Naive thymus-derived CD8-positive, alpha-beta T cell (primary cell): ENCODE data around the gene PKNOX1. TPM values are rescaled to one million over a fixed set of nuclear protein-coding genes. Genes with fewer than 3 reads are reported as not detected.
"Not testable (repeated sequence)": the region's sequence is repeated elsewhere in the genome, so short reads cannot be mapped to it uniquely, and the experiment has no call there.

Source experiments
- ATAC-seq, 2 donors: fragments of 150-1000 bp; cut with Tn5 transposase in 1 of 2; sonication (Bioruptor Pico), chemical (Tn5 transposase) in 1 of 2; 1 replicate in 1 of 2; 2 replicates in 1 of 2; pipeline ENCODE4 v1.10.0; 2021; ENCODE audit warnings: mild to moderate bottlenecking in 2 of 2, moderate library complexity in 2 of 2
- POLR2A ChIA-PET: fragments of 350-600 bp; sonication (Branson Sonifier 250); formaldehyde crosslinking; loops from one replicate; lab custom pipeline; 2021; ENCODE audit warnings: antibody characterized with exemption; lab: Charles Lee
- DNase-seq, 10 donors: peaks; one replicate each; pipeline versions ENCODE4 v3.0.0 to v3.0.0-alpha.2; 2020 to 2022
- H3K27ac Mint-ChIP-seq, 10 donors: one replicate each; pipeline ENCODE4 v1.8.0; 2020 to 2022; ENCODE audit warnings: mild to moderate bottlenecking in 10 of 10, mixed read lengths in 10 of 10, moderate library complexity in 4 of 10, inconsistent platforms in 1 of 10
- H3K27me3 Mint-ChIP-seq, 5 donors: one replicate each; pipeline ENCODE4 v1.8.0; 2021 to 2022; ENCODE audit warnings: mixed read lengths in 5 of 5
- H3K36me3 Mint-ChIP-seq, 3 donors: one replicate each; pipeline ENCODE4 v1.8.0; 2020 to 2022; ENCODE audit warnings: mixed read lengths in 3 of 3, mild to moderate bottlenecking in 2 of 3, inconsistent platforms in 1 of 3
- H3K4me1 Mint-ChIP-seq, 4 donors: one replicate each; pipeline ENCODE4 v1.8.0; 2021 to 2022; ENCODE audit warnings: mixed read lengths in 4 of 4
- H3K4me3 Mint-ChIP-seq, 10 donors: one replicate each; pipeline ENCODE4 v1.8.0; 2020 to 2022; ENCODE audit warnings: mild to moderate bottlenecking in 10 of 10, mixed read lengths in 10 of 10, moderate library complexity in 6 of 10, inconsistent platforms in 1 of 10
- H3K9me3 Mint-ChIP-seq, 9 donors: one replicate each; pipeline ENCODE4 v1.8.0; 2020 to 2022; ENCODE audit warnings: mixed read lengths in 9 of 9, mild to moderate bottlenecking in 3 of 9, inconsistent platforms in 1 of 9, moderate library complexity in 1 of 9
- polyA plus RNA-seq, 3 donors: library from polyadenylated mRNA; unstranded; fragments of 300-500 nt; fragmentation: Illumina TruSeq; gene quantifications; one replicate each; pipeline ENCODE4 v1.2.3, GENCODE V29; 2021
- total RNA-seq, 8 experiments: library from RNA in 2 of 8; stranded (reverse) in 2 of 8; gene quantifications; one replicate each; pipeline ENCODE4 v1.2.3 and lab custom pipeline; 2021 to 2026

The PKNOX1 gene
- total and polyA plus RNA-seq, 5 experiments from 2014 or later = 16.2 to 20.8 (median 18.6) TPM

DNA sequence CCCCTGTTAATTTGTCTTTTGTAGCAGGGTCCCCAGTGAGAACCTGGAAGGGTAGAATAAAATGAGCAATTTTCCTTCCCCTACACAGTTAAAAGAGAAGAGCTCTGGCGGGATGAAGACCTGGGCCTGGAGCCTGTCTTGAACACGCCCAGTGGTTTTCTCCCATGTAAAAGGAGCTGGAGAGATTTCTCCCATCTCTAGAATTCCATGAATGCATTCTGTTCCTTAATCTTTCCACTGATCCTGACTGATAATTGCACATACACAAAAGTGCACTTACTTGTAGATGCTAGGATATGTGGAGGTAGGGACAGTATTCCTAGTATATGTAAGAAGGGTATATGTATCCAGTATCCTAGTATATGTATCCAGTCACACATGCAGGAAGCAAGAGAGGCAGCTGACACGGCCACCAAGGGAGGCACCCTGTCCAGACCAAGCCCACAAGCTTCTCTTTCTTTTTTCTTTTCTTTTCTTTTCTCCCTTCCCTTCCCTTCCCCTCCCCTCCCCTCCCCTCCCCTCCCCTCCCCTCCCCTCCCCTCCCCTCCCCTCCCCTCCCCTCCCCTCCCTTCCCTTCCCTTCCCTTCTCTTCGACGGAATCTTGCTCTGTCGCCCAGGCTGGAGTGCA lies 11.9 kb upstream of the PKNOX1 start:
- no peaks in the 10 kb centered on the region for H3K27me3 Mint-ChIP-seq
- no peak for DNase-seq
- no peak overlapping the region for H3K4me3 Mint-ChIP-seq
- H3K27ac Mint-ChIP-seq = no peak overlapping the region
- H3K9me3 Mint-ChIP-seq = no peaks in the 10 kb centered on the region
- peaks cover 0 to 4% (median 0%) of the 10 kb centered on the region in 4 donors for H3K4me1 Mint-ChIP-seq
- ATAC-seq = no peak
- POLR2A ChIA-PET = no interaction called here
- no peaks in the 10 kb centered on the region for H3K36me3 Mint-ChIP-seq

- Mint-ChIP-seq H3K4me3 (no peak overlapping the region), H3K4me1 (peaks cover 0 to under 1% (median 0%) of the 10 kb centered on the region in 4 donors), H3K9me3 (no peaks in the 10 kb centered on the region), H3K27ac (no peak overlapping the region), H3K27me3 (no peaks in the 10 kb centered on the region), H3K36me3 (no peaks in the 10 kb centered on the region)
- POLR2A ChIA-PET = no interaction called here
- ATAC-seq (no peak), DNase-seq (no peak)
These were observed 10.3 kb upstream of the PKNOX1 start for GRCh38 chr21:42964086-42964485.

- POLR2A ChIA-PET = interaction anchor here (0.6 kb wide), 1 partner anchor 1309 kb away, joined by 3 read pairs; no protein-coding TSS in a partner anchor
- Mint-ChIP-seq H3K9me3 (no peaks in the 10 kb centered on the region), H3K4me3 (no peak overlapping the region), H3K27ac (no peak overlapping the region), H3K27me3 (no peaks in the 10 kb centered on the region), H3K36me3 (no peaks in the 10 kb centered on the region), H3K4me1 (no peaks in the 10 kb centered on the region)
- DNase-seq (no peak), ATAC-seq (no peak)
These were observed 9.7 kb upstream of the PKNOX1 start for GRCh38 chr21:42964546-42965210.

DNA sequence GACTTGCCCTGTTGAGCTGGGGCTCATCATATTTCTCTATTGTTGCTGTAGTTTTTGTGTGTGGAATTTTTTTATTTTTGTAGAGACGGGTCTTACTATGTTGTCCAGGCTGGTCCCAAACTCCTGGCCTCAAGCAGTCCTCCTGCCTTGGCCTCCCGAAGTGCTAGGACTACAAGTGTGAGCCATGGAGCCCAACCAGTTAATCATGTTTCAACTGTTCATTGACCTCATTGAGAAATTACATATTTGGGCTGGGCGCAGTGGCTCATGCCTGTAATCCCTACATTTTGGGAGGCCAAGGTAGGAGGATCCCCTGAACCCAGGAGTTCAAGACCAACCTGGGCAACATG lies 9.2 kb upstream of the PKNOX1 start:
- ATAC-seq = no peak
- no peaks in the 10 kb centered on the region for H3K9me3 Mint-ChIP-seq

GRCh38 chr21:42967616-42968015 lies 6.7 kb upstream of the PKNOX1 start:
- H3K27ac Mint-ChIP-seq, DNase-seq, ATAC-seq, H3K36me3 Mint-ChIP-seq, H3K9me3 Mint-ChIP-seq, H3K4me3 Mint-ChIP-seq, POLR2A ChIA-PET, H3K27me3 Mint-ChIP-seq, H3K4me1 Mint-ChIP-seq: not testable (repeated sequence)

More for the DNA sequence above, 9.2 kb upstream of the PKNOX1 start:
- POLR2A ChIA-PET = interaction anchor here (0.6 kb wide), 1 partner anchor 1308 kb away, joined by 3 read pairs; no protein-coding TSS in a partner anchor
- Mint-ChIP-seq H3K4me3 (no peak overlapping the region), H3K36me3 (no peaks in the 10 kb centered on the region), H3K4me1 (no peaks in the 10 kb centered on the region), H3K27ac (no peak overlapping the region), H3K27me3 (no peaks in the 10 kb centered on the region)
- DNase-seq = no peak

DNA sequence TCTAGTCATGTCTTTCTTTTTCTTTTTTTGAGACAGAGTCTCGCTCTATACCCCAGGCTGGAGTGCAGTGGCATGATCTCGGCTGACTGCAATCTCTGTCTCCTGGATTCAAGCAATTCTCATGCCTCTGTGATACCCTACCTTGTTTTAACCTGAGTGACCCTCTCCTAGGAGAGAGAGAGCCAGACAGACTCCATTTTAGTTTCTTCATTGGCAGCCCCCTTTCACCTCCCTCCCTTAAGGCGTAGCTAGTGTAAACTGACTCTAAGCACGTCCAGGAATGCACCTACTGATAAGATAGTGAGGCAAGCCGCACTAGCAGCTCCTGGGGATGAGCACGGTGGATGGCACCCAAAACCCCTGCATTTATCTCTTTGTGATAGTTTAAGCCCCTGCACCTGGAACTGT lies 5.2 kb upstream of the PKNOX1 start:
- ATAC-seq (no peak), DNase-seq (no peak)
- H3K36me3 Mint-ChIP-seq = no peaks in the 10 kb centered on the region
- no peak overlapping the region for H3K27ac Mint-ChIP-seq
- H3K4me1 Mint-ChIP-seq = peaks cover 0 to 9% (median 8%) of the 10 kb centered on the region in 4 donors
- no peaks in the 10 kb centered on the region for H3K9me3 Mint-ChIP-seq
- no peaks in the 10 kb centered on the region for H3K27me3 Mint-ChIP-seq
- H3K4me3 Mint-ChIP-seq = no peak overlapping the region
- POLR2A ChIA-PET = no interaction called here

DNA sequence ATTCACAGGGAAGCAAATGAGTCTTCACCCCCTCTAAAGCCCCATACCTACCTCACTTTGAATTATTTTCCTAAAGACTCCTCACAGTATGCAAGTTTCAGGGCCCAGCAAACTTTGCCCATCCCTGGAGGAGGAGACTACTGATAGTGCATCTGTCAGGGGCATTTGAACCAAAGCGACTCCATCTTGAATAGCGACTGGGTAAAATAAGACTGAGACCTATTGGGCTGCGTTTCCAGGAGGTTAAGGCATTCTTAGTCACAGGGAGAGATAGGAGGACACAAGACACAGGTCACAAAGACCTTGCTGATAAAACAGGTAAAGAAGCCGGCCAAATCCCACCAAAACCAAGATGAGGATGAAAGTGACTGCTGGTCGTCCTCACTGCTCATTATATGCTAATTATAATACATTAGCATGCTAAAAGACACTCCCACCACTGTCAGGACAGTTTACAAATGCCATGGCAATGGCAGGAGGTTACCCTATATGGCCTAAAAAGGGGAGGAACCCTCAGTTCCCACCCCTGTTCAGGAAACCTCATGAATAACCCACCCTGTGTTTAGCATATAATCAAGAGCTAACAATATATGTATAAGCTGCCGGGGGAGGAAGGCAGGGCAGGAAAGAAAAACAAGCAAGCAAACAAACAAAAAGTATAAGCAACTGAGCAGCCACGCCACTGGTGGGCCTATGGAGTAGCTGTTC lies 3.3 kb upstream of the PKNOX1 start:
- POLR2A ChIA-PET = no interaction called here

GRCh38 chr21:42971897-42972275 lies 2.5 kb upstream of the PKNOX1 start:
- peak overlapping the region in 2 of 10 donors; percentile 5 to 8 for H3K27ac Mint-ChIP-seq
- H3K9me3 Mint-ChIP-seq = no peaks in the 10 kb centered on the region
- POLR2A ChIA-PET = no interaction called here
- ATAC-seq = no peak
- peaks cover 2 to 22% (median 20%) of the 10 kb centered on the region in 4 donors for H3K4me1 Mint-ChIP-seq
- no peak for DNase-seq
- H3K4me3 Mint-ChIP-seq = no peak overlapping the region
- H3K36me3 Mint-ChIP-seq = peaks cover 0 to 1% (median 0%) of the 10 kb centered on the region in 3 donors
- no peaks in the 10 kb centered on the region for H3K27me3 Mint-ChIP-seq

More for the DNA sequence above, 3.3 kb upstream of the PKNOX1 start:
- peaks cover 0 to 14% (median 13%) of the 10 kb centered on the region in 4 donors for H3K4me1 Mint-ChIP-seq
- ATAC-seq = no peak
- peak overlapping the region in 4 of 10 donors; percentile 8 to 60 (median 20) for H3K27ac Mint-ChIP-seq
- H3K36me3 Mint-ChIP-seq = no peaks in the 10 kb centered on the region
- peak overlapping the region in 1 of 10 donors; percentile 45 for H3K4me3 Mint-ChIP-seq
- no peaks in the 10 kb centered on the region for H3K27me3 Mint-ChIP-seq
- DNase-seq = no peak
- no peaks in the 10 kb centered on the region for H3K9me3 Mint-ChIP-seq

DNA sequence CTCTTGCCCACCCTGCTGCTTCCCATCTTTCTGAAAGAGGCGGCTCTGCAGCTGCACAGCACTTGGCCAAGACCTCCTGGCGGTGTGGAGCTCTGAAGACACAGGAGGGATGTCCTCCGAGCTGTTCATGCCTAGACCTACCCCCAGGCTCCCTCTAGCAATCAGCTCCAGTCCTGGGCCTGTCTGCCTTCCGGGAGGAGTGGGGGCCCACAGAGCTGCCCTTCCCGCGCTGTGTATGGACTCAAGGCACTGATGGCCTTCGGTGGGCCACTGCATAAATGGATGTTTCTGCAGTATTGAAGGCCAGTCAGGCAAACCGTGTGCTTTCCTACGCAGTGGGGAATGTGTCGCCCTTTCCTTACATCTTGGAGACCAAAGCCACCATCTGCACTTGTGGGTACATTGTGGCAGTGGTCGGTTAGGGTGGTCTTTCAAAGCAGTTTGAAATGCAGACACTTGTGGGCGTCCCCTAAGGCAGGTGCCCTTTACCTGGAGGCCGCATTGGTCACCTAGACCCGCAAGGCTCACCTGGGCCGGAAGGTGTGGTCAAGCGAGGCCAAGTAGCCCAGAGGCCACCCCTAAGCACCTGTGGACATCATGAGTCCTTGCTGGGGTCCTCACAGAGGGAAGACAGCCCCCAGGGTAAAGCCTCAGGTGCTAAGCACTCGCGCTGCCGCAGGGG lies 912 bp upstream of the PKNOX1 start:
- Mint-ChIP-seq H3K27me3 (no peaks in the 10 kb centered on the region), H3K36me3 (peaks cover 0 to 3% (median 0%) of the 10 kb centered on the region in 3 donors), H3K4me3 (peak overlapping the region; percentile 72 to 88 (median 82)), H3K27ac (peak overlapping the region; percentile 81 to 96 (median 91)), H3K9me3 (no peaks in the 10 kb centered on the region), H3K4me1 (peaks cover 5 to 30% (median 29%) of the 10 kb centered on the region in 4 donors)
- ATAC-seq (no peak), DNase-seq (peak in 1 of 10 donors; percentile 3)
- POLR2A ChIA-PET = interaction anchor here (0.7 to 1.3 kb wide), 6 partner anchors 66 to 1366 kb away, joined by 3 to 14 read pairs (median 3); partner anchors contain the start of genes CFAP410, HSF2BP, NDUFV3 and RRP1B

- Mint-ChIP-seq H3K4me1 (peaks cover 9 to 38% (median 33%) of the 10 kb centered on the region in 4 donors), H3K27me3 (no peaks in the 10 kb centered on the region), H3K4me3 (peak overlapping the region; percentile 78 to 93 (median 88)), H3K36me3 (peaks cover 0 to 5% (median 3%) of the 10 kb centered on the region in 3 donors), H3K27ac (peak overlapping the region; percentile 84 to 97 (median 92)), H3K9me3 (no peaks in the 10 kb centered on the region)
- ATAC-seq (peak; percentile 15 to 17), DNase-seq (peak in 9 of 10 donors; percentile 14 to 75 (median 49))
- POLR2A ChIA-PET = interaction anchor here (1.1 to 1.3 kb wide), 3 partner anchors 81 to 1364 kb away, joined by 3 to 14 read pairs (median 3); partner anchors contain the start of genes CFAP410 and NDUFV3
These were observed 764 bp downstream of the PKNOX1 start for GRCh38 chr21:42974832-42975820.

GRCh38 chr21:42975886-42976608 lies 1.7 kb downstream of the PKNOX1 start:
- peak overlapping the region; percentile 78 to 93 (median 88) for H3K4me3 Mint-ChIP-seq
- H3K27me3 Mint-ChIP-seq = no peaks in the 10 kb centered on the region
- peaks cover 12 to 44% (median 39%) of the 10 kb centered on the region in 4 donors for H3K4me1 Mint-ChIP-seq
- DNase-seq (peak in 2 of 10 donors; percentile 4 to 5), ATAC-seq (no peak)
- H3K9me3 Mint-ChIP-seq = no peaks in the 10 kb centered on the region
- POLR2A ChIA-PET = interaction anchor here (1.3 kb wide), 1 partner anchor 12 kb away, joined by 3 read pairs; no protein-coding TSS in a partner anchor
- H3K27ac Mint-ChIP-seq = peak overlapping the region; percentile 82 to 96 (median 91)
- H3K36me3 Mint-ChIP-seq = peaks cover 0 to 5% (median 3%) of the 10 kb centered on the region in 3 donors
